HepG2 (cell line): Measurements from ENCODE around the gene PIGL.

Experiments used
- MAF1 ChIP-seq: sonication (generic); formaldehyde crosslinking; IDR thresholded peaks from 2 replicates; pipeline ENCODE4 v1.5.0; 2020; ENCODE audit warnings: missing genetic modification reagents, borderline replicate concordance
- ZNF34 ChIP-seq: sonication (generic); formaldehyde crosslinking; IDR thresholded peaks from 2 replicates; pipeline ENCODE4 v1.4.0; 2020; ENCODE audit warnings: mild to moderate bottlenecking, missing genetic modification reagents, borderline replicate concordance

DNA sequence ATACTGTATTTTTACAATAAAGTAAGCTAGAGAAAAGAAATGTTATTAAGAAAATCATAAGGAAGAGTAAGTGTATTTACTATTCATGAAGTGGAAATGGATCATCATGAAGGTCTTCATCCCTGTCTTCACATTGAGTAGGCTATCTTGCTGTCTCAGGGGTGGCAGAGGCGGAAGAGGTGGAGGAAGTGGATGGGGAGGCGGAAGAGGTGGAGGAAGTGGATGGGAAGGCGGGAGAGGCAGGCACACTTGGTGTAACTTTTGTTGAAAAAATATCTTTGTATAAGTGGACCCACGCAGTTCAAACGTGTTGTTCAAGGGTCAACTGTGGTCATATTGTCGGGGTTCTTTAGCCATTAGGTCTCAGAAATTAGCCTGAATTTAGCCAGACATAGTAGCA is 50.2 kb downstream of the PIGL start:
- no peak for TF ChIP-seq MAF1 (CRISPR knock-in tag)
- TF ChIP-seq ZNF34 (CRISPR knock-in tag), result no peak
